Subcutaneous adipose tissue (tissue), 4 donors: Measurements from ENCODE around the gene SPATA32. TPM values are rescaled to one million over a fixed set of nuclear protein-coding genes. Genes with fewer than 3 reads are reported as not detected.

Experiments
- total RNA-seq, 4 donors: library from RNA; depleted of rRNA; stranded (reverse); fragments of >200 nt; gene quantifications; one replicate each; pipeline ENCODE4 v1.1.0, GENCODE V29; 2016
- TF ChIP-seq, protein P1 (sequence below): fragments of 450-650 bp; IDR thresholded peaks from one replicate; pipeline ENCODE4 v1.5.1; 2016; ENCODE audit warnings: low read depth, mild to moderate bottlenecking, control low read depth, antibody characterized with exemption, moderate library complexity

SPATA32 gene, protein sequence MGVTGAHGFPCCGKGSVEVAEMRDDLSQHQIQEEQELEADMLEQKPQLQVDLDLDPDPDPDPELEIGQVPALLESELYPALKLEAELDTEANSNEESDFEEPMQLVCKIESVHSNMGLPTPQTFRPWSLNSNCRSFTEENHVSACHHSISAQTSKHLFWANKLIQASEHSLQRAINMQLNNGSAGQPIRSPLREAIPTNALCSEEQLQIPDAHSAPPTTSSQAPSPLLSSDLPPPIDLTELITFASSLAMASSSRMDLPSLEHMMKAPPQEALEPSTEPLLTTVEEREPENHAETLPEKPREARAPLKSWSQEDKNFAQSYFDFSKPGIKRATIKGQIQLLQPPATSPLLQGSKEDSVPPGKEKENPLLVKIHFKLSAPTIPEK
- total RNA-seq = not detected

GRCh38 chr17:45261577-45262515, at the start of gene SPATA32:
SPATA32 (minus strand) TSS chr17:45262094; CDS start chr17:45262016, 78 bp downstream.
- TF ChIP-seq, protein P1, sequence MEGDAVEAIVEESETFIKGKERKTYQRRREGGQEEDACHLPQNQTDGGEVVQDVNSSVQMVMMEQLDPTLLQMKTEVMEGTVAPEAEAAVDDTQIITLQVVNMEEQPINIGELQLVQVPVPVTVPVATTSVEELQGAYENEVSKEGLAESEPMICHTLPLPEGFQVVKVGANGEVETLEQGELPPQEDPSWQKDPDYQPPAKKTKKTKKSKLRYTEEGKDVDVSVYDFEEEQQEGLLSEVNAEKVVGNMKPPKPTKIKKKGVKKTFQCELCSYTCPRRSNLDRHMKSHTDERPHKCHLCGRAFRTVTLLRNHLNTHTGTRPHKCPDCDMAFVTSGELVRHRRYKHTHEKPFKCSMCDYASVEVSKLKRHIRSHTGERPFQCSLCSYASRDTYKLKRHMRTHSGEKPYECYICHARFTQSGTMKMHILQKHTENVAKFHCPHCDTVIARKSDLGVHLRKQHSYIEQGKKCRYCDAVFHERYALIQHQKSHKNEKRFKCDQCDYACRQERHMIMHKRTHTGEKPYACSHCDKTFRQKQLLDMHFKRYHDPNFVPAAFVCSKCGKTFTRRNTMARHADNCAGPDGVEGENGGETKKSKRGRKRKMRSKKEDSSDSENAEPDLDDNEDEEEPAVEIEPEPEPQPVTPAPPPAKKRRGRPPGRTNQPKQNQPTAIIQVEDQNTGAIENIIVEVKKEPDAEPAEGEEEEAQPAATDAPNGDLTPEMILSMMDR = no peak

DNA sequence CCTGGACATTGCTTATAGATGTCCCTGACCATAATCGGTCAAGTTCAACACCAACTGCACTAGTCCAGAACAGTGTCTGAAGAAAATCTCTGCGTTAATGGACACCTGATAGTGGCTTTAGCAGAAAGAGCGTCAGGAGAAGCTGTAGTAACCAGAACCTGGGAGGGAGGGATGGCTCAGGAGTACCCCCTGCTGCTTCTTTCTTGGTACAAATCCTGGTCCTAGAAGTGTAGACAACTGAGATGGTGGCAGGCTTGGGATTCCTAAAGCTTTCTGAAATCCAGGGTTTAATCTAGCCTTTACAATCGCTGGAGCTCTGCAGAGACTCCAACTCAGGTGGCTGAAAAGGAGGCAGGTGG, 49.5 kb upstream of the SPATA32 start:
- TF ChIP-seq, protein P1 = no peak

GRCh38 chr17:45310380-45311324, 48.8 kb upstream of the SPATA32 start:
- TF ChIP-seq, protein P1 = no peak

- TF ChIP-seq, protein P1 = no peak
Measured at GRCh38 chr17:45309400-45309799, 47.5 kb upstream of the SPATA32 start.

DNA sequence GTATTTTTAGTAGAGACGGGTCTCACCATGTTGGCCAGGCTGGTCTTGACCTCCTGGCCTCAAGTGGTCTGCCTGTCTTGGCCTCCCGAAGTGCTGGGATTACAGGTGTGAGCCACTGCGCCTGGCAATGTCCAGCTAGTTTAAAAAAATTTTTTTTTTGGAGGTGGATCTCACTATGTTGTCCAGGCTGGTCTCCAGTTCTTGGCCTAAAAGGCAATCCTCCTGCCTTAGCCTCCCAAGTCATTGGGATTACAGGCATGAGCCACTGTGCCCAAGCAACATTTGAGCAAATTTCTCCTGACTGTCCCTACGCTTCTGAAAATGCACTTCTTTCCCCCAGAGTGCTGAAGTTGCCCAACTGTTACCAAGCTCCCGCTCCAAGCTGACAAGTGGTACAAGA, 46.9 kb upstream of the SPATA32 start:
- TF ChIP-seq, protein P1 = no peak

- TF ChIP-seq, protein P1 = no peak
Measured at GRCh38 chr17:45308016-45308365, 46.1 kb upstream of the SPATA32 start.
